Osteocyte (in vitro differentiated cells): ENCODE data around the gene CALHM4. TPM values are rescaled to one million over a fixed set of nuclear protein-coding genes. Genes with fewer than 3 reads are reported as not detected.

Experiments used
- DNase-seq: peaks from one replicate; pipeline ENCODE4 v3.0.0; 2021; ENCODE audit warnings: mixed read lengths; ENCODE audit not compliant: unreplicated experiment; ENCODE audit errors: extremely low spot score
- H3K27ac Mint-ChIP-seq: one replicate; pipeline ENCODE4 v1.8.0; 2021; ENCODE audit warnings: mild to moderate bottlenecking, mixed read lengths; ENCODE audit not compliant: unreplicated experiment
- H3K27me3 Mint-ChIP-seq: one replicate; pipeline ENCODE4 v1.8.0; 2021; ENCODE audit warnings: mixed read lengths; ENCODE audit not compliant: unreplicated experiment
- H3K36me3 Mint-ChIP-seq: one replicate; pipeline ENCODE4 v1.8.0; 2021; ENCODE audit warnings: mixed read lengths; ENCODE audit not compliant: unreplicated experiment
- H3K4me1 Mint-ChIP-seq: one replicate; pipeline ENCODE4 v1.8.0; 2021; ENCODE audit warnings: mixed read lengths; ENCODE audit not compliant: unreplicated experiment
- H3K4me3 Mint-ChIP-seq: one replicate; pipeline ENCODE4 v1.8.0; 2021; ENCODE audit warnings: mild to moderate bottlenecking, moderate library complexity, mixed read lengths; ENCODE audit not compliant: unreplicated experiment
- H3K9me3 Mint-ChIP-seq: one replicate; pipeline ENCODE4 v1.8.0; 2021; ENCODE audit warnings: mixed read lengths; ENCODE audit not compliant: unreplicated experiment
- total RNA-seq: library from RNA; stranded (reverse); gene quantifications from 2 replicates; pipeline ENCODE4 v1.2.1, GENCODE V29; 2021
- TF ChIP-seq, protein P1 (sequence below): fragments of 200-600 bp; sonication (generic); IDR thresholded peaks from 2 replicates; pipeline ENCODE4 v1.5.0; 2021; ENCODE audit warnings: antibody characterized with exemption, mild to moderate bottlenecking, moderate library complexity

Gene CALHM4
- total RNA-seq, 1 donor from 2014 or later = not detected

DNA sequence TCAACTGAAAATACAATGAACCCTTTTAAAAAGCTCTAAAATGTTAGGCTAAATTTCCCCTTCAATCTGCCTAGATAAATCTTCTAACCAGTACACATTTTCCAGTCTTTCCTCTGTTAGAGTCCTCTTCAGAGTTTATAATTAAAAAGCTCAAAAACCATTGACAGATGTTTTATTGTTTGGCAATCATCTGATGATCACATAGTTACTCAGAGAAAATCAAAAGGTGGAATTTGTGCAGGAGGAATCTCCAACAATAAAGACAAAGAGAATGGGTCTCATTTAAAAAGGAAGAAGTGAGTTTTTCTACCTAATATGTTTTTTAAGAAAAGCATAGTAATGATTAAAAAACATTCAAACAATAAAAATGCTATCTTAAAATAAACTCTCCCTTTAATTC lies 11.1 kb upstream of the CALHM4 start:
- TF ChIP-seq, protein P1, sequence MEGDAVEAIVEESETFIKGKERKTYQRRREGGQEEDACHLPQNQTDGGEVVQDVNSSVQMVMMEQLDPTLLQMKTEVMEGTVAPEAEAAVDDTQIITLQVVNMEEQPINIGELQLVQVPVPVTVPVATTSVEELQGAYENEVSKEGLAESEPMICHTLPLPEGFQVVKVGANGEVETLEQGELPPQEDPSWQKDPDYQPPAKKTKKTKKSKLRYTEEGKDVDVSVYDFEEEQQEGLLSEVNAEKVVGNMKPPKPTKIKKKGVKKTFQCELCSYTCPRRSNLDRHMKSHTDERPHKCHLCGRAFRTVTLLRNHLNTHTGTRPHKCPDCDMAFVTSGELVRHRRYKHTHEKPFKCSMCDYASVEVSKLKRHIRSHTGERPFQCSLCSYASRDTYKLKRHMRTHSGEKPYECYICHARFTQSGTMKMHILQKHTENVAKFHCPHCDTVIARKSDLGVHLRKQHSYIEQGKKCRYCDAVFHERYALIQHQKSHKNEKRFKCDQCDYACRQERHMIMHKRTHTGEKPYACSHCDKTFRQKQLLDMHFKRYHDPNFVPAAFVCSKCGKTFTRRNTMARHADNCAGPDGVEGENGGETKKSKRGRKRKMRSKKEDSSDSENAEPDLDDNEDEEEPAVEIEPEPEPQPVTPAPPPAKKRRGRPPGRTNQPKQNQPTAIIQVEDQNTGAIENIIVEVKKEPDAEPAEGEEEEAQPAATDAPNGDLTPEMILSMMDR = no peak
- H3K9me3 Mint-ChIP-seq = no peaks in the 10 kb centered on the region
- no peaks in the 10 kb centered on the region for H3K4me1 Mint-ChIP-seq
- no peak overlapping the region for H3K4me3 Mint-ChIP-seq
- DNase-seq = no peak
- peaks cover 56% of the 10 kb centered on the region for H3K27me3 Mint-ChIP-seq
- no peak overlapping the region for H3K27ac Mint-ChIP-seq
- no peaks in the 10 kb centered on the region for H3K36me3 Mint-ChIP-seq

GRCh38 chr6:116543149-116543548 lies 10.4 kb upstream of the CALHM4 start:
- H3K9me3 Mint-ChIP-seq = no peaks in the 10 kb centered on the region
- H3K27ac Mint-ChIP-seq = no peak overlapping the region
- no peak for DNase-seq
- TF ChIP-seq, protein P1 = no peak
- no peak overlapping the region for H3K4me3 Mint-ChIP-seq
- no peaks in the 10 kb centered on the region for H3K4me1 Mint-ChIP-seq
- H3K27me3 Mint-ChIP-seq = peaks cover 56% of the 10 kb centered on the region
- no peaks in the 10 kb centered on the region for H3K36me3 Mint-ChIP-seq

DNA sequence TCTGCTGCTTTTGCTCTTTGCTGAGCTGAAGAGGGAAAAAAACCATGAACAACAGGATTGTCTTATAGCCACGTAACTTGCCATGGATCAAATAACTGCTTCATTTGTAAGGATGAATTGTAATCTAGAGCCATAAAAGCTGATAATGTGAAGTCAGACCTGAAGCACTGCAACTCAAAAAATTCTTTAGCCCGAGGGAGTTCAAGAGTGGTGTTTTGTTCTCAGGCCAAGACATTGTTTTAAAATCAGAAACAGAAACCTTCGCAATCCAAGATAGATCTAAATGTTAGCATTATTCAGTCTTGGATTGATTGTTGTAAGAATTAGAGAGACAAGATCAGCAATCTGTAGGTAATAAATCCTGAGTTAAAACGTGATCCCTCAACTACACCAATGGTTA lies 7.9 kb upstream of the CALHM4 start, which contains the start of gene TRAPPC3L:
Gene TRAPPC3L, minus strand, starts transcription at position 34 of the 400 bp plus-strand sequence. CDS start 170 bp downstream, outside the sequence.
- TF ChIP-seq, protein P1 = no peak
- no peak for DNase-seq
- H3K27me3 Mint-ChIP-seq = peaks cover 41% of the 10 kb centered on the region
- no peaks in the 10 kb centered on the region for H3K36me3 Mint-ChIP-seq
- H3K27ac Mint-ChIP-seq = no peak within 1 kb of the TSS
- no peaks in the 10 kb centered on the region for H3K4me1 Mint-ChIP-seq
- no peaks in the 10 kb centered on the region for H3K9me3 Mint-ChIP-seq
- no peak within 1 kb of the TSS for H3K4me3 Mint-ChIP-seq

- TF ChIP-seq, protein P1 = no peak
- Mint-ChIP-seq H3K4me1 (no peaks in the 10 kb centered on the region), H3K27ac (no peak overlapping the region), H3K36me3 (no peaks in the 10 kb centered on the region), H3K9me3 (no peaks in the 10 kb centered on the region), H3K27me3 (peaks cover 38% of the 10 kb centered on the region), H3K4me3 (no peak overlapping the region)
- DNase-seq = no peak
Observed at GRCh38 chr6:116547358-116547757, 6.2 kb upstream of the CALHM4 start.

DNA sequence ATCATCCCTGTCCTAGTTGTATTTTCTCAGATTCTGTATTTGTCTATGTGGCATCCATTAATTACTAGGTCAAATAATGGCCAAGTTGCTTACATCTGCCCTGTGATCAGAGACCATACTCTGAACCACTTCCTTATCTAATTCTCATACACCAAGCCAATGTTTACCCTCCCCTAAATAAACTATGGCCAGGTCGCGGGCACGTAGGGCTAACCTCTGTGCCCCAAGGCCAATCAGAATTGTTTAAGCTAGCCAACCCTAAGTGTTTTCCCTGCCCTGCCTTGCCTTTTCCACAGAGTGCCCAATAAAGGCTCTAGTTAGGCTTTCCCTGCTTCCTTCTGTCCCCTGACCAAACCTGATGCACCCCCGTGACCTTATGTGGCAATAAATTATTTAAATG lies 2.8 kb upstream of the CALHM4 start:
- Mint-ChIP-seq H3K27me3 (peaks cover 26% of the 10 kb centered on the region), H3K4me3 (no peak overlapping the region), H3K4me1 (no peaks in the 10 kb centered on the region), H3K36me3 (no peaks in the 10 kb centered on the region), H3K27ac (no peak overlapping the region), H3K9me3 (no peaks in the 10 kb centered on the region)
- DNase-seq = no peak
- TF ChIP-seq, protein P1 = no peak
